DLD1 (cell line): ENCODE data around the gene EHMT1.

Experiments used
- in situ Hi-C: cut with HindIII; loops from 2 replicates; pipeline ENCODE4 v1.10.0; 2017; ENCODE audit warnings: low sequenced_read_pairs

Gene EHMT1

GRCh38 chr9:137671721-137672120, 52.9 kb downstream of the EHMT1 start:
- in situ Hi-C loops, result no loop called here

DNA sequence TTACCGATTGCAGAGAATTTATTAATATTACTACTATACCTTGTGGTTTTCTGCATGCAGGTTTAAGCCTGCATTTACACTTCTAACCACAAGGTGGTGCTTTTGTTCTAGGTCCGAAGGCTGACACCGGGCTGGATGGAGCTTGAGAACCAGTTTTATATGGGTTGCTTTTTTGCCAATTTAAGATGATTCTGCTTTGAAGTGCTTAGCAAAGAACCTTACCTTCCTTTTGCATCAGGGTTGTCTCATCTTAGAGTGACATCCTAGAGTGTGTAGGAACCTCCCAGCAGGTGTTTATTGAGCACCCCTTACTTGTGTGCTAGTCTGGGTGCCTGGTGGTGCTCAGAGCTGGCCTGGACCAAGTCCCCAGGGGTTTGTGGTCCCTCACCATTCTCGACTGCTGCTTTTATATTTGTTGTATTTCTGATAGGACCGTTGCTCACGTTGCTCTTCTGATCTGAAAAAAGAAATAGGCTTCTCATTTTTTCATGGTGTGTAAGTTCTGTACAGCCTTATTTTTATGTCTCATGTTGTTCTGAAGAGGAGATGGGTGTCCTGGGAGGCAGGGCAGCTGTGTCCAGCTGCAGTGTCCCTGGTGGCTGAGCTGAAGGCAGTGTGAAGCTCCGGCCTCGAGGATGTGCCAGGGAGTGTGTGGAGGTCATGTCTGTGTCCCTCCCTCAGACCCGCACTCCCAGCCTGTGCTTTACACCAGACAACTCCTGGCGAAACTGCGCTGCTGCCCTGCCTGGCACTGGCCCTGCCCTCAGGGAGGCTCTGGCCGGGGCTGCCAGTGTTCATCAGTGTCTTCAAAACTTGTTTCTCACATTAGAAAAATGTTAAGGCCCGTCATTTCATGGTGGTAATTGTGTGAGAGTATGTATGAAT, 54.3 kb downstream of the EHMT1 start:
- in situ Hi-C loops, result no loop called here

DNA sequence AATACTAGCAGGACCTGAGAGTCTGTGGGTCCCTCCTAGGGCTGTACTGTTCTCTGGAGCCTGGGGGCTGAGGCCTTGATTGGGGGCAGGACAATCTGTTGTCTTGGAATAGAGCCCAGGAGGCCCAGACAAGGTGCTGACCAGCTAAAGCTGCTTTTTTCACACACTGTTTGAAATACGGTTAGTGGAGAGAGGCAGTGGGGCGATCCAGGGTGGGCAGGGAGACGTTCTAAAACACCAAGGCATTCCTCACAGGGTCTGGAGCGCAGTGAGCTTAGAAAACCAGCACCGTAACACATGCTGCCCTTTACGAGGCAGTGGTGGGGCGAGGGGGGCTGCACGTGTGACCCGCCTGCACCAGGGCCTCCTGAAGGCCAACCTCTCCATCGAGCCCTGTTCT, 55.1 kb downstream of the EHMT1 start:
- in situ Hi-C loops, result no loop called here

GRCh38 chr9:137674307-137674975, 55.6 kb downstream of the EHMT1 start:
- in situ Hi-C loops, result no loop called here

DNA sequence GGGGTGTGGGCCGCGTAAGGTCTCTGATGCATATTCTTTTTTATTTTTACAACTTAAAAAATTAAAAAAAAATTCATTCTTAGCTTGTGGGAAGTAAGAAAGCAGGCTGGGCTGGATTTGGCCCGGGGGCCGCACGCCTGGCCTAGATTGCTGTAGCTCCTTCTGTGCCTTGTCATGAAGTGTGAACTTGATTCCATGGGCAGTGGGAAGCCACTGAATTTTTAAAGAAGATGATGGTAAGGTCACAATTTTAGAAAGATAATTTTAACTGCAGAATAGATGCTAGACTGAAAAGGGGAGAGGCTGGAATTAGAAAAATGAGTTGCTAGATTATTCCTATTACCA, 56.1 kb downstream of the EHMT1 start:
- in situ Hi-C loops, result no loop called here

GRCh38 chr9:137676998-137677397, 58.2 kb downstream of the EHMT1 start:
- in situ Hi-C loops, result no loop called here

DNA sequence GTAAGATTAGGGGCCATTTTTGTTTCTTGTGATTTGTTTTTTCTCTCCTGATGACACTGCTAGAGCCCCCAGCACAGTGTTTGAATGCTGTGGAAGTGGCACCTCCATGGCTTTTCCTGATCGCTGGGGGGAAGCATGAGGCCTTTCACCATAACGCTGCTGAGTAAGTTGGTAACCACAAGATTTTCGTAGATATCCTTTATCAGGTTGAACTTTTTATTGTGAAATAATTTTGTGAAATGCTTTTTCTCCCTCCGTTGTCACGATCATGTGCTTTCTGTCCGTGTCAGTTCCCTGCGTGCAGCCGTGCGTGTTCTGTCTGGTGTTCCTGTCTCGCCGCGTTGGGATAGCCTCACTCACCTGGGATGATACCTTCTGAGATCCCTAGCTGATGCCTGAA, 59.4 kb downstream of the EHMT1 start:
- in situ Hi-C loops, result no loop called here

- in situ Hi-C loops, result no loop called here
These were observed 60.4 kb downstream of the EHMT1 start for GRCh38 chr9:137679249-137679648.

DNA sequence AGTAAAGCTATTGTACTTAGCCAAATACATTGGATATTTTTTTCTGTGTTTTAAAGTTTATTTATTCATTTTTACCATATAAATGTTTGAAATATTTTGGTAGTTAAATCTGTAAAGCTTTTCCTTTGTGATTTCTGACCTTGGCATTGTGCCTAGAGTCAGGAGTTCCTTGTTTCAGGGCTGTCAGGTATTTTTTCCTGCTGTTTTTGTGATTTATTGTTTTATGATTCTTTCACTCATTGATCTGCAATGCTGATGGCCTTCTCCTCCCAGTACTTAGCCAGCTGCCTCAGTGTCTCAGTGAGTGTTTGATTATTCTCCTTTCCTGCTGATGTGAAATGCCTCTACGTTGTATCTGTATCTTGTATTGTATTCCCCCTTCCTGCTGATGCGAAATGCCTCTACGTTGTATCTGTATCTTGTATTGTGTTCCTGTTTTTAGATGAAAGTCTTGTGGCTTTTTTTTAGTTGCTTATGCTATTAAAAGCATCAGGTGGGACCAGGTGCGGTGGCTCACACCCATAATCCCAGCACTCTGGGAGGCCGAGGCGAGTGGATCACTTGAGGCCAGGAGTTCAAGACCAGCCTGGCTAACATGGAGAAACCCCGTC, 61.0 kb downstream of the EHMT1 start:
- in situ Hi-C loops, result no loop called here

DNA sequence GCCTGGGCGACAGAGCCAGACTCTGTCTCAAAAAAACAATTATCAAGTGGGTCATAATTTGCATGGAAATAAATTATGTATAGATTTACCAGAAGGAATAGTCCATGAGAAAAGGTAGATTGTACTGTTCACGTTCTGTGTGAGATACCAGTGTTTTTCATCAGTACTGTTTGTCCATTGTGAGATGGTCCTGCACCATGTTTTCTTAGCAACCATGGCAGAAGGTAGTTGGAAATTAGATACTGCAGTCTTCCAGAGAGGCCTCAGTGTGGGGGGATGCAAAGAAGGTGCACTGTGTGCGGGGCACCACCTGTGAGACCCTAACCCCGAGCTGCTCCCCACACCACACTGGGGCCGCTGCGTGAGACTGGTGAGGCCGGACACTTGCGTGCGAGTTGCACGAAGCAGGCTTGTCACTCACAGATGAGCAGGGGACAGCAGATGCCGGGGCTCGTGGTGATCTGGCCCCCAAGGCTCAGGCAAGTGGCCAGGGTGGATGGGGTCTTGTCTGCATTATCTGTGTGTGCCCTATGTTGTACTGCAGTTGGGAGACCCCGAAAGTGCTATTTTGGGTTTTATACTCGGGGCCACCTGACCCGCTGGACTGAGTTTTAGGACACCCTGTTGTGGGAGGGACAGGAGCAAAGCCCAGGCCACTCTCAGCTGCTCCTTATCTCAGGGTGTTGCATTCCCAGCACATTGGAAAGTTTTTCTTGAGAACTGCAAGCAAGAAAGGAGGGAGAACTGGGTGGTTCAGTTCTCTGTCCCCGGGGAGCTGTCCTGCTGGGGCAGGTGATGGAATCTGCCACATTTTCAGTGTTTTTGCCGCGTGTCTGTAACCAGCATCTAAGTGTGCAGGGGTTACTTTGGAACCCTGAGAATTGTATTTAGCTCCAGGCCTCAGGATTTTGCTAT, 61.9 kb downstream of the EHMT1 start:
- in situ Hi-C loops, result no loop called here

DNA sequence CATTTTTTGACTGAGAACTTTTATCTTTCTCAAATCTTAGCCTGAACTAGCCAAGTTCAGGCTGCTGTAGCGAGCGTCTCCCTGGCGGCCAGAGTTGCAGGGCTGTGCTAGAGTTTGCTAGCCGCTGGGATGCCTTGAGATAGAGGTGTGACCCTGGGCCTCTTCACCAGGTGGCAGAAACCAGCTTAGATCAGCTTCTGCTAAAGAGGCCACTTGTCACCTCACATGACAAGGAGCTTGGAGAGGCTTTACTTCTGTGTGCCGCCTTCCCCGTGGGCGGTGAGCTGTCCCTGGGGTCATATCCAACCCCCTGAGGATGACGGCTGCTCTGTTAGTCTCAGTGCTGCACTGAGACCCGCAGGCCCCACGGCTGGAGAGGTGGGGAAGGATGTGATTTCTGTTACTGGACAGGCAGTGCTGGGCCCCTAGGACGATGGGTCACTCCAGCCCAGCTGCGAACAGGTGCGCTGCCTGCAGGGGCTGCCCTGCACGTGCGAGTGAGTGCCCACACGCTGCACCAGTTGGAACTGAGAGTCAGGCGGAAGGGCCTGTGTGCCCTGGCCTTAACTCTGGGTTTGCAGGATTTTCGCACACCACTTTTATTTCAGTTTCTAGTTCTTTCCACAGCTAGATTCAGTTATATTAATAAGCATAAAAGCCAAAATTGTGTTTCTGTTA, 63.8 kb downstream of the EHMT1 start:
- in situ Hi-C loops, result no loop called here

DNA sequence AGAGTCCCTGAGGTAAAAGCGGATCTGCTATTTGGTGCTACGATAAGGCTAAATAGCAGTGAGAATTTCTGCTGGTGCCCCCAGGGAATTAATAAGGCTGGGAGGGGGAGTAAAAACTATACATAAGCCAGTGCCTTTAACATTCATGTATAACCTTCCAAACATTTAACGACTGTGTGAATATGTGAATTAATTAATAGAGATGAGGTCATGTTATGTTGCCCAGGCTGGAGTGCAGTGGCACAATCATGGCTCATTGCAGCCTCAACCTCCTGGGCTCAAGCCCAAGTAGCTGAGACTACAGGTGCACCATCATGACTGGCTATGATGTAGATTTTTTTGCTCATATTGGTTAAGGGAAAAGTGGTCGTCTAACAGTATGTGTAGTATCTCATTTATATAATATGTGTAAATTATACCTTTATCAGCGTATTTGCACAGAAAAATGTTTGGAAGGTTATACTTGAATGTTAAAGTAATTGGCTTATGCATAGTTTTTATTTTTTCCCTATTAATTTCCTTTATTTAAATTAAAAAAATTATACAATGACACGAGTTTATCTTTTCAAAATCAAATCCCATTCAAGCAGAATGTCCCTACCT, 64.6 kb downstream of the EHMT1 start:
- in situ Hi-C loops, result no loop called here

DNA sequence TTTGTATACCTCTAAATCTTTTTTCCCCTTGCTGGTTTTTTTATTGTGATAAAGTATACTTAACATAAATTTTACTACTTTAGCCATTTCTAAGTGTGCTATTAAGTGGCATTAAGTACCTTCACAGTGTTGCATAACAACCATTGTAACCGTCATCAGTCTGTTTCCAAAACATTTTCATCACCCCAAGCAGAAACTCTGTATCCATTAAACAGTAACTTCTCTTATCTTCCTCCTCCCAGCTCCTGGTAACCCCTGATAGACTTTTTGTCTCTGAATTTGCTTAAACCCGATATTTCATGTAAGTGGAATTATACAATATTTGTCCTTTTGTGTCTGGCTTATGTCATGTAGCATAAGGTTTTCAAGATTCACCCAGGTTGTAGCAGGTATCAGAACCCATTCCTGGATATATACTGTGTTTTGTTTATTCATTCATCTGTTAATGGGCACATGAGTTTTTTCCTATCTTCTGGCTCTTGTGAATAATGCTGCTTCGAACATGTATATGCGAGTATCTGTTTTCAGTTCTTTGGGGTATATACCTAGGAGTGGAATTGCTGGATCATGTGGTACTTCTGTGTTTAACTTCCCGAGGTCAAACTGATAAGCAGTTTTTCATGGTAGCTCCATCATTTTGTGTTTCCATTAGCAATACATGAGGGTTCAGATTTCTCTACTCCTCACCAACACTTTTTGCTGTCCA, 66.4 kb downstream of the EHMT1 start:
- in situ Hi-C loops, result no loop called here

GRCh38 chr9:137685741-137686420, 67.1 kb downstream of the EHMT1 start:
- in situ Hi-C loops, result no loop called here

DNA sequence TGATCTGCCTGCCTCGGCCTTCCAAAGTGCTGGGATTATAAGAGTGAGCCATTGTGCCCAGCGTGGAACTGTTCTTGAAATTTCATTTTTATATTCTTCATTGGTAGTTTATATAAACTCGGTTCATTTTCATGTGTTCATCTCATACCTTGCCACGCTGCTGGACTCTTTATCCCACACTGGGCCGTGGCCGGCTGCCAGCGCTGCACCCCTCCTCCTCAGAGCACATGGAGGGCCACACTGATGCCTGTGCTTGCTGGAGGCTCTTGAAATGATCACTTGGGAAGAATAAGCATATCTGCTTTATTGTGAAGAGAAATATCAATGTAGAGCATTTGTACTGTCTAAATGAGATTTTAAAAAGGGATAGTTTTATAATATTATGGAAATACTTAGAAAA, 69.5 kb downstream of the EHMT1 start:
- in situ Hi-C loops, result no loop called here

GRCh38 chr9:137688725-137689124, 69.9 kb downstream of the EHMT1 start:
- in situ Hi-C loops, result no loop called here

GRCh38 chr9:137689745-137690529, 71.1 kb downstream of the EHMT1 start:
- in situ Hi-C loops, result no loop called here
